Fibroblast of villous mesenchyme (primary cell): ENCODE results near the gene DEFB131A. TPM values are rescaled to one million over a fixed set of nuclear protein-coding genes. Genes with fewer than 3 reads are reported as not detected.
"Not testable (repeated sequence)": the region's sequence is repeated elsewhere in the genome, so short reads cannot be mapped to it uniquely, and the experiment has no call there.

Experiments used
- DNase-seq: peaks from one replicate; pipeline ENCODE4 v3.0.0-alpha.2; 2010; ENCODE audit warnings: low read depth
- H3K4me3 ChIP-seq: 2 replicates; pipeline ENCODE4 v1.5.1; 2011; ENCODE audit warnings: low read depth, mild to moderate bottlenecking, low read length
- total RNA-seq: library from RNA; depleted of rRNA; stranded (reverse); fragments of >200 nt; gene quantifications from 2 replicates; pipeline ENCODE4 v1.2.3, GENCODE V29; 2012
- TF ChIP-seq, protein P1 (sequence below): IDR thresholded peaks from 2 replicates; pipeline ENCODE4 v1.5.1; 2012; ENCODE audit warnings: low read depth, mild to moderate bottlenecking, low read length; ENCODE audit not compliant: insufficient read depth

Gene DEFB131A, protein sequence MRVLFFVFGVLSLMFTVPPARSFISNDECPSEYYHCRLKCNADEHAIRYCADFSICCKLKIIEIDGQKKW
- total RNA-seq = not detected in 2 replicates

DNA sequence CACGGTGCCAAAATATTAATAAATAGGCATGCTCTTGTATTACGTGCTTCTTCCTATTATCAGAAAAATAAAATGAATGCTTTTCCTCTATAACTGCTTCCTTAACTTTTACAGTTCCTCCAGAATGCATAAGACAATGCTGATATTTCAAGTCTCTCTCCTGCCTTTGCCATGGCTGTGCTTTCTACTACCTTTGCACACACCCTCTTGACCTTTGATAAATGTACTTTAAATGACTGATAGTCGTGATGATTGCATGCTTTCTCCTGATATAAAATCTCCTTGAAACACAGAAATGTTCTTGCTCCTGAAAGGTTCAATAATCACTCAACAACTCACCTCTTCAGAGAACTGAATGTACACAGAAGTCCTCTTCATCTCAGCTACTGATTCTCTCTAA is at the start of gene DEFB131A:
Gene DEFB131A (plus strand): TSS at position 301 of the 400 bp plus-strand sequence. CDS start 120 bp downstream, outside the sequence.
- not testable (repeated sequence) for H3K4me3 ChIP-seq, DNase-seq

- H3K4me3 ChIP-seq, DNase-seq: not testable (repeated sequence)
Observed at GRCh38 chr4:9405774-9406173, 38.4 kb upstream of the DEFB131A start.

- not testable (repeated sequence) for DNase-seq, H3K4me3 ChIP-seq
Observed at GRCh38 chr4:9406491-9406890, 37.7 kb upstream of the DEFB131A start.

- TF ChIP-seq, protein P1, sequence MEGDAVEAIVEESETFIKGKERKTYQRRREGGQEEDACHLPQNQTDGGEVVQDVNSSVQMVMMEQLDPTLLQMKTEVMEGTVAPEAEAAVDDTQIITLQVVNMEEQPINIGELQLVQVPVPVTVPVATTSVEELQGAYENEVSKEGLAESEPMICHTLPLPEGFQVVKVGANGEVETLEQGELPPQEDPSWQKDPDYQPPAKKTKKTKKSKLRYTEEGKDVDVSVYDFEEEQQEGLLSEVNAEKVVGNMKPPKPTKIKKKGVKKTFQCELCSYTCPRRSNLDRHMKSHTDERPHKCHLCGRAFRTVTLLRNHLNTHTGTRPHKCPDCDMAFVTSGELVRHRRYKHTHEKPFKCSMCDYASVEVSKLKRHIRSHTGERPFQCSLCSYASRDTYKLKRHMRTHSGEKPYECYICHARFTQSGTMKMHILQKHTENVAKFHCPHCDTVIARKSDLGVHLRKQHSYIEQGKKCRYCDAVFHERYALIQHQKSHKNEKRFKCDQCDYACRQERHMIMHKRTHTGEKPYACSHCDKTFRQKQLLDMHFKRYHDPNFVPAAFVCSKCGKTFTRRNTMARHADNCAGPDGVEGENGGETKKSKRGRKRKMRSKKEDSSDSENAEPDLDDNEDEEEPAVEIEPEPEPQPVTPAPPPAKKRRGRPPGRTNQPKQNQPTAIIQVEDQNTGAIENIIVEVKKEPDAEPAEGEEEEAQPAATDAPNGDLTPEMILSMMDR = no peak
- no peak overlapping the region for H3K4me3 ChIP-seq
- no peak for DNase-seq
Observed at GRCh38 chr4:9409793-9410192, 34.4 kb upstream of the DEFB131A start.

GRCh38 chr4:9421884-9422455 is 22.2 kb upstream of the DEFB131A start:
- not testable (repeated sequence) for DNase-seq, H3K4me3 ChIP-seq

DNA sequence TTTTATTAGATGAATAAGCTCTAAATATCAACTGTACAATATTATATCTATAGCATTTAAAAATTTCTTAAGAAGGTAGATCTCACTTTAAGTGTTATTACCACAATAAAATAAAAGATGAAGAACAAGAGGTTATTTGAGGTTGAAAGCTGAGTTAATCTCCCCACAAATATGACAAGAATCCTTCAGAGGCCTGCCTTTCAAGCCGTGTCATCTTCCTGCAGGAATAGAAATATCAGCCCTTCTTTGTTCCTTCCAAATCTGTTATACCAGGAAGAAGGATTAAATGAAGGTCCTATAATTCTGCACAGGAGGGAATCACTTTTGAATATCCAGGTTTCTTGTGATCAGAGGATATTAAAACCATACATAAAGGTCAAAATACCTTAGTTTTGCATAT is 18.3 kb upstream of the DEFB131A start:
- H3K4me3 ChIP-seq, DNase-seq: not testable (repeated sequence)

DNA sequence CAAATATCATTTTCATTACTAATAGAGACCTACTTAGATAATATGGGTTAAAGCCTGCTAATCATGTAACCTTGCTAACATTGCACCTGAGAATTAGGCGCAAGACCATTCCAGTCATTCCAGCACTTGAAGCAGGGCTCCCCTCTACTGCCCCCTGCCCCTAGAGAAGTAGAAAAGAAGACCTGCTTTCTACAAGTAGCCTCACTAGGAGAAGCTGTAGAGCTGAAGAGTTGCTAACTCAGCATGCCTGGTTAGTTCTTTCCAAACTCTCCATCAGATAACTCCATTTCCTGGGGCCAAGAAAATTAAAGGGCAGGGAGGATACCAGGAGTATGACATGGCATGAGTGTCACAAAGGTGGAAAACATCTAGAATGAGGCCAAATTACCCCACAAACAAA is 14.2 kb upstream of the DEFB131A start:
- DNase-seq, H3K4me3 ChIP-seq: not testable (repeated sequence)

GRCh38 chr4:9433320-9433719 is 10.9 kb upstream of the DEFB131A start:
- not testable (repeated sequence) for H3K4me3 ChIP-seq, DNase-seq

GRCh38 chr4:9436728-9437127 is 7.5 kb upstream of the DEFB131A start:
- H3K4me3 ChIP-seq, DNase-seq: not testable (repeated sequence)

- not testable (repeated sequence) for DNase-seq, H3K4me3 ChIP-seq
Observed at GRCh38 chr4:9442355-9442754, 1.9 kb upstream of the DEFB131A start.

- DNase-seq, H3K4me3 ChIP-seq: not testable (repeated sequence)
Observed at GRCh38 chr4:9444681-9445080, 467 bp downstream of the DEFB131A start.

GRCh38 chr4:9452251-9452650 is 8.0 kb downstream of the DEFB131A start:
- DNase-seq, H3K4me3 ChIP-seq: not testable (repeated sequence)

DNA sequence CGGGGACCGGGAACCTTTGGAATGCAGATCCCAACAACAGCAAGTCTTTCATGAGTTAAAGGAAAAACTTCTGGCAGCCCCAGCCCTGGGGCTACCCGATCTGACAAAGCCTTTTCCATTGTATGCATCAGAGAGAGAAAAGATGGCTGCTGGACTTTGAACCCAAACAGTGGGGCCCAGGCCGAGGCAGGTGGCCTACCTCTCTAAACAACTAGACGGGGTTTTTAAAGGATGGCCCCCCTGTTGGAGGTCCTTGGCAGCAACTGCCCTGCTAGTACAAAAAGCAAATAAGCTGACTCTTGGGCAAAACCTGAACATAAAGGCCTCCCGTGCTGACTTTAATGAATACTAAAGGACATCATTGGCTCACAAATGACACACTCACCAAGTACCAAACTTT is 10.1 kb downstream of the DEFB131A start:
- DNase-seq, H3K4me3 ChIP-seq: not testable (repeated sequence)

DNA sequence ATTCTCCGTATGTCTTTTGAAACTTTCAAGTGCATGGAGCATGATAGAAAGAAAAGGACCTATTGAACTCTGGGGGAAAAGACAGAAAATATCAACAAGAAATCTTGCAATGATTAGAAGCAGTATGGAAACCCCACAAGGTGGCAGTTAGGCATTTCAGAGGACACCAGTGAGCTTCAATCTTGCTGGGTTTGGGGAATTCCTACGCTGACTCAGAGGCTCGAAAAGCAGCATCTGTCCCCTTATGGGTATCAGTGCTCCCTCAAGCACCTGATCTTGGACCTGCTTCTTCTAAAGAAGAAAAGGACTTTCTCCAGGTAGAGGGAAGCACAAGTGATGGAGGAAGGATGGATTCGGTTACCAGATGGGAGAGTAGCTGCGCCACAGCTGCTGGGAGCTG is 10.8 kb downstream of the DEFB131A start:
- not testable (repeated sequence) for DNase-seq, H3K4me3 ChIP-seq

DNA sequence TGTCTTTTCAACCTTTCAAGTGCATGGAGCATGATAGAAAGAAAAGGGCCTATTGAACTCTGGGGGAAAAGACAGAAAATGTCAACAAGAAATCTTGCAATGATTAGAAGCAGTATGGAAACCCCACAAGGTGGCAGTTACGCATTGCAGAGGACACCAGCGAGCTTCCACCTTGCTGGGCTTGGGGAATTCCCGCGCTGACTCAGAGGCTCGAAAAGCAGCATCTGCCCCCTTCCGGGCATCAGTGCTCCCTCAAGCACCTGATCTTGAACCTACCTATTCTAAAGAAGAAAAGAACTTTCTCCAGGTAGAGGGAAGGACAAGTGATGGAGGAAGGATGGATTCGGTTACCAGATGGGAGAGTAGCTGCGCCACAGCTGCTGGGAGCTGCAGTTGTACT is 35.3 kb downstream of the DEFB131A start:
- not testable (repeated sequence) for DNase-seq, H3K4me3 ChIP-seq

- DNase-seq, H3K4me3 ChIP-seq: not testable (repeated sequence)
Observed at GRCh38 chr4:9480066-9480465, 35.9 kb downstream of the DEFB131A start.

- H3K4me3 ChIP-seq, DNase-seq: not testable (repeated sequence)
Observed at GRCh38 chr4:9482871-9483270, 38.7 kb downstream of the DEFB131A start.

DNA sequence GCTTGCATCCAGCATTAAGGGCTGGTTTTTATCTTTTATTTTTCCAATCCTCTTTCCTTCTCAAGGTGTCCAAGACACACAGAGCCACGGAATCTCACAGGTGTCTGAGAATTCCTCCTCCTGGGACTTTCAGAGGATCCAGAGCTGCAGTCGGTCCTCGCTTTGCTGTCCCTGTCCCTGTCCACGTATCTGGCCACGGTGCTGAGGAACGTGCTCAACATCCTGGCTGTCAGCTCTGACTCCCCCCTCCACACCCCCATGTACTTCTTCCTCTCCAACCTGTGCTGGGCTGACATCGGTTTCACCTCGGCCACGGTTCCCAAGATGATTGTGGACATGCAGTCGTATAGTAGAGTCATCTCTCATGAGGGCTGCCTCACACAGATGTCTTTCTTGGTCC is 39.5 kb downstream of the DEFB131A start:
- H3K4me3 ChIP-seq, DNase-seq: not testable (repeated sequence)

- not testable (repeated sequence) for DNase-seq
Observed at GRCh38 chr4:9486880-9487279, 42.7 kb downstream of the DEFB131A start.

More at GRCh38 chr4:9486880-9487279, 42.7 kb downstream of the DEFB131A start:
- not testable (repeated sequence) for H3K4me3 ChIP-seq
